K562 (cell line): ENCODE results near the gene CAMSAP2. TPM values are rescaled to one million over a fixed set of nuclear protein-coding genes. Genes with fewer than 3 reads are reported as not detected.

Experiments used
- ATAC-seq: fragments of 200-7000 bp; cut with Tn5 transposase; 3 replicates; pipeline ENCODE4 v1.9.1; 2020; ENCODE audit warnings: moderate library complexity
- BruUV-seq: library from RNA; stranded (reverse); fragments of 400-500 nt; replicated peaks from 2 replicates; lab custom pipeline; 2021; lab: Mats Ljungman, UMichigan
- CTCF ChIA-PET: fragments of 300-600 bp; formaldehyde crosslinking; extraction: SDS; loops from one replicate; lab custom pipeline; 2021; ENCODE audit warnings: low intra/inter-chr PET ratio; lab: Yijun Ruan, JAX
- POLR2A ChIA-PET: fragments of 300-600, 350-650 bp; sonication (Branson Sonifier 250); formaldehyde crosslinking; extraction: SDS; loops from one replicate; lab custom pipeline; 2021; ENCODE audit warnings: antibody characterized with exemption, inconsistent platforms; lab: Yijun Ruan, JAX
- DNase-seq, 4 experiments: peaks; one replicate each; pipeline versions ENCODE4 v3.0.0 to v3.0.0-alpha.2; 2011 to 2018; ENCODE audit warnings: low spot score in 3 of 4, mixed read lengths in 3 of 4; ENCODE audit errors: extremely low read depth in 1 of 4
- FAIRE-seq: peaks from 2 replicates; lab custom pipeline; 2011; peaks lifted over from hg19 to GRCh38; lab: Jason Lieb, UNC
- H2AFZ ChIP-seq: 2 replicates; pipeline ENCODE4 v1.6.0; 2011; ENCODE audit warnings: low read depth, low read length, control low read depth, inconsistent platforms
- H3K27ac ChIP-seq: fragments of 200-600 bp; 3 replicates; pipeline ENCODE4 v1.8.0; 2011; ENCODE audit warnings: low read depth, mild to moderate bottlenecking, control low read depth, inconsistent platforms, low read length, moderate library complexity, mixed read lengths; ENCODE audit errors: extremely low read depth
- H3K27me3 ChIP-seq, 2 experiments: fragments of 300-600 bp in 1 of 2; 2 replicates in 1 of 2; 3 replicates in 1 of 2; pipeline versions ENCODE4 v1.6.0 to v1.8.0; 2011; ENCODE audit warnings: inconsistent platforms in 2 of 2, low read length in 2 of 2, mild to moderate bottlenecking in 1 of 2, mixed read lengths in 1 of 2, moderate library complexity in 1 of 2; ENCODE audit not compliant: control insufficient read depth in 2 of 2, insufficient read depth in 2 of 2
- H3K36me3 ChIP-seq: fragments of 300-600 bp; 3 replicates; pipeline ENCODE4 v1.8.0; 2011; ENCODE audit warnings: mild to moderate bottlenecking, low read length, inconsistent platforms; ENCODE audit not compliant: control insufficient read depth, insufficient read depth
- H3K4me1 ChIP-seq, 2 experiments: fragments of 200-600 bp in 1 of 2; replicated peaks in 1 of 2; 2 replicates in 1 of 2; 3 replicates in 1 of 2; pipeline versions ENCODE4 v1.5.1 to v1.8.0; 2011; ENCODE audit warnings: inconsistent platforms in 2 of 2, low read length in 2 of 2, mild to moderate bottlenecking in 1 of 2, mixed read lengths in 1 of 2, moderate library complexity in 1 of 2; ENCODE audit not compliant: control insufficient read depth in 2 of 2, insufficient read depth in 2 of 2
- H3K4me2 ChIP-seq: 2 replicates; pipeline ENCODE4 v1.6.1; 2011; ENCODE audit warnings: low read length, control low read depth, inconsistent platforms, mixed read lengths; ENCODE audit not compliant: insufficient read depth
- H3K4me3 ChIP-seq: fragments of 200-600 bp; sonication (generic), shearing (Covaris generic); 2 replicates; pipeline ENCODE4 v1.5.1; 2016; ENCODE audit warnings: control low read depth, inconsistent platforms
- H3K79me2 ChIP-seq: fragments of 200-600 bp; 3 replicates; pipeline ENCODE4 v1.8.0; 2011; ENCODE audit warnings: low read length, inconsistent platforms; ENCODE audit not compliant: control insufficient read depth, insufficient read depth
- H3K9ac ChIP-seq, 2 experiments: 2 replicates each; pipeline versions ENCODE4 v1.6.0 to v1.6.1; 2011; ENCODE audit warnings: low read depth in 2 of 2, low read length in 2 of 2, control low read depth in 1 of 2, inconsistent platforms in 1 of 2, mild to moderate bottlenecking in 1 of 2, mixed read lengths in 1 of 2; ENCODE audit not compliant: insufficient read depth in 1 of 2
- H3K9me1 ChIP-seq: one replicate; pipeline ENCODE4 v1.6.0; 2011; ENCODE audit warnings: inconsistent platforms, mild to moderate bottlenecking, low read length, moderate library complexity; ENCODE audit not compliant: control insufficient read depth, insufficient read depth
- H3K9me3 ChIP-seq: replicated peaks from 2 replicates; pipeline ENCODE4 v1.5.1; 2011; ENCODE audit warnings: low read depth, low read length, inconsistent platforms; ENCODE audit not compliant: control insufficient read depth, insufficient read depth
- H4K20me1 ChIP-seq: replicated peaks from 2 replicates; pipeline ENCODE4 v1.6.1; 2011; ENCODE audit warnings: low read length, inconsistent platforms, mixed read lengths; ENCODE audit not compliant: control insufficient read depth, insufficient read depth
- KDM5B ChIP-seq: fragments of 200-600 bp; sonication (generic); IDR thresholded peaks from 2 replicates; pipeline ENCODE4 v1.6.1; 2012; ENCODE audit warnings: low read depth, mild to moderate bottlenecking, moderate library complexity, low read length, control low read depth, inconsistent platforms; ENCODE audit not compliant: insufficient replicate concordance
- MBD2 ChIP-seq: sonication (generic); IDR thresholded peaks from 2 replicates; pipeline ENCODE4 v1.6.1; 2016; ENCODE audit warnings: low read depth, borderline replicate concordance
- MEF2A ChIP-seq: IDR thresholded peaks from 2 replicates; pipeline ENCODE4 v1.6.1; 2011; ENCODE audit warnings: low read depth, mild to moderate bottlenecking, low read length, moderate library complexity; ENCODE audit not compliant: control insufficient read depth
- NCOA4 ChIP-seq: fragments of 450-650 bp; IDR thresholded peaks from 2 replicates; pipeline ENCODE4 v1.6.1; 2018; ENCODE audit warnings: mild to moderate bottlenecking; ENCODE audit not compliant: partially characterized antibody
- TBP ChIP-seq: optimal IDR thresholded peaks from 2 replicates; pipeline ENCODE3; 2011; ENCODE audit warnings: low read depth, low read length, improper control_type of control experiment
- ZNF12 ChIP-seq: sonication (generic); formaldehyde crosslinking; IDR thresholded peaks from 2 replicates; pipeline ENCODE4 v1.4.0; 2020; ENCODE audit warnings: mild to moderate bottlenecking, missing genetic modification reagents
- WGBS: fragments of 100-300 bp; shearing (Covaris generic); methylation state at CpG from one replicate; pipeline ENCODE4 v1.1.6; 2016; ENCODE audit warnings: low coverage, mixed read lengths; ENCODE audit not compliant: insufficient coverage; ENCODE audit errors: missing lambda C conversion rate; 5-methylcytosine and 5-hydroxymethylcytosine counted together
- in situ Hi-C: fragments of 300-500 bp; cut with MboI; formaldehyde crosslinking; loops from 4 replicates; pipeline ENCODE4 v1.15.0; 2018; ENCODE audit warnings: inconsistent platforms, mixed read lengths
- intact Hi-C: fragments of 100-400 bp; cut with micrococcal nuclease; formaldehyde crosslinking; loops from 2 replicates; pipeline ENCODE4 v1.14.2; 2022
- polyA plus RNA-seq, 8 experiments: library from polyadenylated mRNA; depleted of rRNA in 4 of 8; stranded (reverse) in 5 of 8; unstranded in 3 of 8; fragments of >200 nt; fragmentation: Nextera tagmentation in 2 of 8; fragmentation: Illumina TruSeq in 1 of 8; extraction: Ambion mirVana in 2 of 8; extraction: Trizol in 1 of 8; gene quantifications; 2 replicates each; pipeline versions ENCODE4 v1.2.1 to v1.2.3, GENCODE V29; 2011 to 2014; ENCODE audit warnings: inconsistent platforms in 1 of 8, missing spikeins in 1 of 8
- total RNA-seq, 7 experiments: library from RNA; depleted of rRNA in 6 of 7; stranded (reverse); fragments of >200 nt in 6 of 7; fragmentation: Illumina TruSeq in 2 of 7; extraction: Trizol in 2 of 7; gene quantifications; 2 replicates each; pipeline versions ENCODE4 v1.2.1 to v1.2.3, GENCODE V29; 2011 to 2021; ENCODE audit warnings: low replicate concordance in 1 of 7
- TF ChIP-seq, protein P1 (sequence below): sonication (generic); formaldehyde crosslinking; IDR thresholded peaks from 2 replicates; pipeline ENCODE4 v1.8.0; 2022; ENCODE audit warnings: mild to moderate bottlenecking, low read depth, missing genetic modification reagents
- TF ChIP-seq, protein P2 (sequence below): fragments of 450-650 bp; IDR thresholded peaks from 2 replicates; pipeline ENCODE4 v1.6.1; 2016; ENCODE audit warnings: mild to moderate bottlenecking, moderate library complexity

The CAMSAP2 gene
- total and polyA plus RNA-seq, 9 of the 15 experiments (the other 6 are each of a cell fraction or from before 2014, with no cell fraction given), result 1.4 to 7.5 (median 2.7) TPM

DNA sequence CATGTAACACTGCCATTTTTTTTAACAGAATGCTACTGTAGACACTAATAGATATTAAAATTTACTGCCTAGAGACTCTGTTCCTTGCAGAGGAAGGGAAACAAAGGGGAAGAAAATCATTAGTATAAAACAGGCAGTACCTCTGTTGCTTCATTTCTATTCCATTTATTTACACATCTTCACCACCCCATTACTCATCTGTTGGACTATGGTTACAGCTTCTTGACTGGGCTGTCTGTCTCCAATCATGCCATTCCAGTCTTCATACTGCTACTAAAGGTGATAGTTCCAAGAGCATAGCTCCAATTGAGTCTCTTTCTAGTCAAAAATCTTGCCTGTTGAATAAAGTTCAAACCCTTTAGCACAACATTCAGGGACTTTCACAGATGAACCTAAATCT, 111.9 kb downstream of the CAMSAP2 start (continued):
- TF ChIP-seq, protein P1, sequence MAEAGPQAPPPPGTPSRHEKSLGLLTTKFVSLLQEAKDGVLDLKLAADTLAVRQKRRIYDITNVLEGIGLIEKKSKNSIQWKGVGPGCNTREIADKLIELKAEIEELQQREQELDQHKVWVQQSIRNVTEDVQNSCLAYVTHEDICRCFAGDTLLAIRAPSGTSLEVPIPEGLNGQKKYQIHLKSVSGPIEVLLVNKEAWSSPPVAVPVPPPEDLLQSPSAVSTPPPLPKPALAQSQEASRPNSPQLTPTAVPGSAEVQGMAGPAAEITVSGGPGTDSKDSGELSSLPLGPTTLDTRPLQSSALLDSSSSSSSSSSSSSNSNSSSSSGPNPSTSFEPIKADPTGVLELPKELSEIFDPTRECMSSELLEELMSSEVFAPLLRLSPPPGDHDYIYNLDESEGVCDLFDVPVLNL (CRISPR knock-in tag), result no peak
- TF ChIP-seq TBP, result no peak
- no peak for TF ChIP-seq MBD2
- TF ChIP-seq, all 486 proteins: peak for 0

DNA sequence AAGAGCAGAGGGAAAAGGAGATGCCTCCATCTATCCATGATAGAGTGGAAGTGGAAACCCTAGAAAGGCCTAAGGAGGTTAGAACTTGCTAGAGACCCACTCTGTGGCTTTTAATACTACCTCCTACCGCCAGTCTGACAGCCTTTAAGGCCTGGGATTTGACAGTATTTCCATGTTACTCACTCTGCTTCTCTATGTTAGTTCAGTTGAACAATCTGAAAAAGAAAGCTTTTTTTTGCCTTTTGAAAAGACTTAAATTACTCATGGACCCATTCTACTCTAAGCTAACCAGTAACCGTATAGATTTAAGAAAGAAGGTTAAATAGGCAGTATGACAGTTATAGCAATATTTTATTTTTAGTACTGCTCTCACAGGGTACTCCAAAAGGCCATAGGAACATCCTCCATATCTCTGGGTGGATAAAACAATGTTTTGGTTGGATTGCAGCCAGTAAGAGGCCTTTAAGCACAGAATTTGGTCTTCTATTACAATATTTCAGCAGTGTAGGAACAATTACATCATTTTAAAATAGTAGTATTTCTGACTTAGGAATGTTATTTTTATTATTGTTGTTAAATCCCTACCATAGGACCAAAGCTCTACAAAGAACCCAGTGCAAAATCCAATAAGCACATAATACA, 118.1 kb downstream of the CAMSAP2 start:
- in situ Hi-C loops (no loop called here), intact Hi-C loops (no loop called here)
- DNase-seq (no peak), ATAC-seq (peak; percentile 45; the same call in 1 of the 3 replicates), FAIRE-seq (no peak)
- Histone ChIP-seq H2AFZ (no peak overlapping the region), H3K9me3 (no peaks in the 10 kb centered on the region), H3K79me2 (no peaks in the 10 kb centered on the region), H3K9me1 (no peaks in the 10 kb centered on the region), H3K4me1 (no peaks in the 10 kb centered on the region), H3K4me2 (no peak overlapping the region), H3K9ac (no peak overlapping the region), H3K27ac (no peak overlapping the region), H3K4me3 (no peak overlapping the region), H3K36me3 (no peaks in the 10 kb centered on the region), H4K20me1 (no peaks in the 10 kb centered on the region), H3K27me3 (no peaks in the 10 kb centered on the region)
- 26% methylated on average over 2 of the region's 2 CpGs for WGBS
- BruUV-seq, result no TSS peak
- POLR2A ChIA-PET, result no interaction called here
- CTCF ChIA-PET, result no interaction called here
- TF ChIP-seq MEF2A, result no peak
- TF ChIP-seq ZNF12 (CRISPR knock-in tag), result no peak
- TF ChIP-seq NCOA4, result no peak
- no peak for TF ChIP-seq KDM5B
- TF ChIP-seq, protein P2, sequence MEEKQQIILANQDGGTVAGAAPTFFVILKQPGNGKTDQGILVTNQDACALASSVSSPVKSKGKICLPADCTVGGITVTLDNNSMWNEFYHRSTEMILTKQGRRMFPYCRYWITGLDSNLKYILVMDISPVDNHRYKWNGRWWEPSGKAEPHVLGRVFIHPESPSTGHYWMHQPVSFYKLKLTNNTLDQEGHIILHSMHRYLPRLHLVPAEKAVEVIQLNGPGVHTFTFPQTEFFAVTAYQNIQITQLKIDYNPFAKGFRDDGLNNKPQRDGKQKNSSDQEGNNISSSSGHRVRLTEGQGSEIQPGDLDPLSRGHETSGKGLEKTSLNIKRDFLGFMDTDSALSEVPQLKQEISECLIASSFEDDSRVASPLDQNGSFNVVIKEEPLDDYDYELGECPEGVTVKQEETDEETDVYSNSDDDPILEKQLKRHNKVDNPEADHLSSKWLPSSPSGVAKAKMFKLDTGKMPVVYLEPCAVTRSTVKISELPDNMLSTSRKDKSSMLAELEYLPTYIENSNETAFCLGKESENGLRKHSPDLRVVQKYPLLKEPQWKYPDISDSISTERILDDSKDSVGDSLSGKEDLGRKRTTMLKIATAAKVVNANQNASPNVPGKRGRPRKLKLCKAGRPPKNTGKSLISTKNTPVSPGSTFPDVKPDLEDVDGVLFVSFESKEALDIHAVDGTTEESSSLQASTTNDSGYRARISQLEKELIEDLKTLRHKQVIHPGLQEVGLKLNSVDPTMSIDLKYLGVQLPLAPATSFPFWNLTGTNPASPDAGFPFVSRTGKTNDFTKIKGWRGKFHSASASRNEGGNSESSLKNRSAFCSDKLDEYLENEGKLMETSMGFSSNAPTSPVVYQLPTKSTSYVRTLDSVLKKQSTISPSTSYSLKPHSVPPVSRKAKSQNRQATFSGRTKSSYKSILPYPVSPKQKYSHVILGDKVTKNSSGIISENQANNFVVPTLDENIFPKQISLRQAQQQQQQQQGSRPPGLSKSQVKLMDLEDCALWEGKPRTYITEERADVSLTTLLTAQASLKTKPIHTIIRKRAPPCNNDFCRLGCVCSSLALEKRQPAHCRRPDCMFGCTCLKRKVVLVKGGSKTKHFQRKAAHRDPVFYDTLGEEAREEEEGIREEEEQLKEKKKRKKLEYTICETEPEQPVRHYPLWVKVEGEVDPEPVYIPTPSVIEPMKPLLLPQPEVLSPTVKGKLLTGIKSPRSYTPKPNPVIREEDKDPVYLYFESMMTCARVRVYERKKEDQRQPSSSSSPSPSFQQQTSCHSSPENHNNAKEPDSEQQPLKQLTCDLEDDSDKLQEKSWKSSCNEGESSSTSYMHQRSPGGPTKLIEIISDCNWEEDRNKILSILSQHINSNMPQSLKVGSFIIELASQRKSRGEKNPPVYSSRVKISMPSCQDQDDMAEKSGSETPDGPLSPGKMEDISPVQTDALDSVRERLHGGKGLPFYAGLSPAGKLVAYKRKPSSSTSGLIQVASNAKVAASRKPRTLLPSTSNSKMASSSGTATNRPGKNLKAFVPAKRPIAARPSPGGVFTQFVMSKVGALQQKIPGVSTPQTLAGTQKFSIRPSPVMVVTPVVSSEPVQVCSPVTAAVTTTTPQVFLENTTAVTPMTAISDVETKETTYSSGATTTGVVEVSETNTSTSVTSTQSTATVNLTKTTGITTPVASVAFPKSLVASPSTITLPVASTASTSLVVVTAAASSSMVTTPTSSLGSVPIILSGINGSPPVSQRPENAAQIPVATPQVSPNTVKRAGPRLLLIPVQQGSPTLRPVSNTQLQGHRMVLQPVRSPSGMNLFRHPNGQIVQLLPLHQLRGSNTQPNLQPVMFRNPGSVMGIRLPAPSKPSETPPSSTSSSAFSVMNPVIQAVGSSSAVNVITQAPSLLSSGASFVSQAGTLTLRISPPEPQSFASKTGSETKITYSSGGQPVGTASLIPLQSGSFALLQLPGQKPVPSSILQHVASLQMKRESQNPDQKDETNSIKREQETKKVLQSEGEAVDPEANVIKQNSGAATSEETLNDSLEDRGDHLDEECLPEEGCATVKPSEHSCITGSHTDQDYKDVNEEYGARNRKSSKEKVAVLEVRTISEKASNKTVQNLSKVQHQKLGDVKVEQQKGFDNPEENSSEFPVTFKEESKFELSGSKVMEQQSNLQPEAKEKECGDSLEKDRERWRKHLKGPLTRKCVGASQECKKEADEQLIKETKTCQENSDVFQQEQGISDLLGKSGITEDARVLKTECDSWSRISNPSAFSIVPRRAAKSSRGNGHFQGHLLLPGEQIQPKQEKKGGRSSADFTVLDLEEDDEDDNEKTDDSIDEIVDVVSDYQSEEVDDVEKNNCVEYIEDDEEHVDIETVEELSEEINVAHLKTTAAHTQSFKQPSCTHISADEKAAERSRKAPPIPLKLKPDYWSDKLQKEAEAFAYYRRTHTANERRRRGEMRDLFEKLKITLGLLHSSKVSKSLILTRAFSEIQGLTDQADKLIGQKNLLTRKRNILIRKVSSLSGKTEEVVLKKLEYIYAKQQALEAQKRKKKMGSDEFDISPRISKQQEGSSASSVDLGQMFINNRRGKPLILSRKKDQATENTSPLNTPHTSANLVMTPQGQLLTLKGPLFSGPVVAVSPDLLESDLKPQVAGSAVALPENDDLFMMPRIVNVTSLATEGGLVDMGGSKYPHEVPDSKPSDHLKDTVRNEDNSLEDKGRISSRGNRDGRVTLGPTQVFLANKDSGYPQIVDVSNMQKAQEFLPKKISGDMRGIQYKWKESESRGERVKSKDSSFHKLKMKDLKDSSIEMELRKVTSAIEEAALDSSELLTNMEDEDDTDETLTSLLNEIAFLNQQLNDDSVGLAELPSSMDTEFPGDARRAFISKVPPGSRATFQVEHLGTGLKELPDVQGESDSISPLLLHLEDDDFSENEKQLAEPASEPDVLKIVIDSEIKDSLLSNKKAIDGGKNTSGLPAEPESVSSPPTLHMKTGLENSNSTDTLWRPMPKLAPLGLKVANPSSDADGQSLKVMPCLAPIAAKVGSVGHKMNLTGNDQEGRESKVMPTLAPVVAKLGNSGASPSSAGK, result no peak
